Caki2 (cell line): Measurements from ENCODE around the gene ARHGEF7. TPM values are rescaled to one million over a fixed set of nuclear protein-coding genes. Genes with fewer than 3 reads are reported as not detected.

Experiments
- DNase-seq: peaks from one replicate; pipeline ENCODE4 v3.0.0-alpha.2; 2015; ENCODE audit warnings: low read depth
- in situ Hi-C: cut with HindIII; loops from 2 replicates; pipeline ENCODE4 v1.10.0; 2016; ENCODE audit warnings: low sequenced_read_pairs, low pct_unique_long_range_greater_than_20kb, mixed read lengths
- total RNA-seq: library from RNA; depleted of rRNA; stranded (reverse); fragments of >200 nt; shearing (Covaris generic); gene quantifications from 2 replicates; pipeline ENCODE4 v1.2.3, GENCODE V29; 2014; ENCODE audit warnings: low replicate concordance

Gene ARHGEF7
- total RNA-seq, 1 experiment from 2014 or later: 7.6 TPM

- in situ Hi-C loops: no loop called here
- no peak for DNase-seq
Measured at GRCh38 chr13:111335298-111335697, 220.2 kb downstream of the ARHGEF7 start.

DNA sequence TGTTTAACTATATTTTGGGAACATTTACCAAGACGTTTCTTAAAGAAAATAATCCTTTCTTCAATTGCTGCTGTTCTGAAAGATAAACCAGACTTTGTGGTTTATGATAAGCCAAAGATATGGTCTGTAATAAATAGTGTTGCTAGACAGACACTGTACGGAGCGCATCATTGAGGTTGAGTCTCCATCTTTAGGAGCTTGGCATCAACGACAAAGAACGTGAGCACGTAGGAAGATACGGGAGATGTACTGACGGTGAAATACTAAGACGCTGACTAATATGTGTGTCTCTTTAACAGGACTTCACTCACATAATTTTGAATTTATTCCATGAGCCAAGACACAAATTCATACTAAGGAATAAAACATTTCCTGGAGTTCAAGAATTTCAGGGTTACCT lies 221.6 kb downstream of the ARHGEF7 start:
- in situ Hi-C loops: no loop called here
- no peak for DNase-seq

DNA sequence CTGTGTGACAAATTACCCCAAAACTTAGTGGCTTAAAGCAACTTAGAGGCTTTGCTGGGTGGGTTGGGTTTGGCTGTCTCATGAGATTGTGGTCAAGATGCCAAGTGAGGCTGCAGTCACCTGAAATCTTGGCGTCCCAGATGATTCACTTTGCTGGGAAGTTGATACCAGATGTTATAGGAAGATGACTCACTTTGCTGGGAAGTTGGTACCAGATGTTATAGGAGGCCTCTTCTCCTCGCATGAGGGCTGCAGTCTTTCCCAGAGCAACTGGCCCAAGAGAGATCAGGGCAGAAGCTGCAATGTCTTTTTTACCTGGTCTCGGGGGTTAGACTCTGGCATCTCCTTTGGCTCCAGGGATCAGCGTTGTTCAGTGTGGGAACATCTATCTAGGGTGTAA lies 222.1 kb downstream of the ARHGEF7 start:
- no peak for DNase-seq
- in situ Hi-C loops: no loop called here

- in situ Hi-C loops: no loop called here
- no peak for DNase-seq
Measured at GRCh38 chr13:111337741-111338140, 222.6 kb downstream of the ARHGEF7 start.

DNA sequence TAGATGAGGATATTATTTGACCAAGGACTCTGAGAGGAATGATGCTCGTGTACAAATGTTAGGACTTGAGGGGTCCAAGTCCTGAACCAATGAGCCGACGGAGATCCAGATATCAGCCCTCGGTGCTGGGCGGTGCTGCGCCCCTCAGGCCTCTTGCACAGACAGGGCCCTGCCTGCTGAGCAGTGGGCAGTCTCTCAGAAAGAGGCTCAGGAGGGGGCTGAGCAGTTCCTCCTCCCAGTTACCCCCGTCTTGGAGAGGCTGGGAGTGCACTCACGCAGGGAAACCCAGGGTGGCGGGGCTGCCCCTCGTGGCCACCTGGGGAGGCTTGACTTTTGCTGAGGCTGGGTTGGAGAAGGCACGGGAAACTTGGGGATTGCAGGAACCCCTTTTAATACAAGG lies 223.7 kb downstream of the ARHGEF7 start:
- in situ Hi-C loops: no loop called here

GRCh38 chr13:111339366-111340143 lies 224.4 kb downstream of the ARHGEF7 start:
- DNase-seq: no peak

More for the DNA sequence above, 223.7 kb downstream of the ARHGEF7 start:
- DNase-seq: no peak

GRCh38 chr13:111341886-111342285 lies 226.8 kb downstream of the ARHGEF7 start:
- DNase-seq: no peak
- in situ Hi-C loops: no loop called here

More at GRCh38 chr13:111339366-111340143, 224.4 kb downstream of the ARHGEF7 start:
- in situ Hi-C loops: no loop called here

DNA sequence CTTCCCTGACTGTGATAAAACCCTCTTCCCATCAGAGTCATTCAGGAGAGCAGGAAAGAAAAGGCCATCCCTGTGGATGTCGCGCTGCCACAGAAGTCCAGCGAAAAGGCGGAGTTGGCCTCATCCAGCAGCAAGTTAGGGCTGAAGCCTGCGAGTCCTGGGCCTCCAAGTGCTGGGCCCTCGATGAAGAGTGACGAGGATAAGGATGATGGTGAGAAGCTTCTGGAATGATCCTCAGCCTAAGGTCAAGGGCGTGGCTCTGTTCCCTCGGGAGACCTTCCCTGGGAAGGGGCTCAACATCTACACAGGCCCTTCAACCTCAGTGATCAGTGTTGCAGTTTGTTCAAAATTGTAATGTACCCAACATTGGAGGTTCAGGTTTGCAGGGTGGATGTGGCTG lies 227.6 kb downstream of the ARHGEF7 start:
- in situ Hi-C loops: no loop called here

DNA sequence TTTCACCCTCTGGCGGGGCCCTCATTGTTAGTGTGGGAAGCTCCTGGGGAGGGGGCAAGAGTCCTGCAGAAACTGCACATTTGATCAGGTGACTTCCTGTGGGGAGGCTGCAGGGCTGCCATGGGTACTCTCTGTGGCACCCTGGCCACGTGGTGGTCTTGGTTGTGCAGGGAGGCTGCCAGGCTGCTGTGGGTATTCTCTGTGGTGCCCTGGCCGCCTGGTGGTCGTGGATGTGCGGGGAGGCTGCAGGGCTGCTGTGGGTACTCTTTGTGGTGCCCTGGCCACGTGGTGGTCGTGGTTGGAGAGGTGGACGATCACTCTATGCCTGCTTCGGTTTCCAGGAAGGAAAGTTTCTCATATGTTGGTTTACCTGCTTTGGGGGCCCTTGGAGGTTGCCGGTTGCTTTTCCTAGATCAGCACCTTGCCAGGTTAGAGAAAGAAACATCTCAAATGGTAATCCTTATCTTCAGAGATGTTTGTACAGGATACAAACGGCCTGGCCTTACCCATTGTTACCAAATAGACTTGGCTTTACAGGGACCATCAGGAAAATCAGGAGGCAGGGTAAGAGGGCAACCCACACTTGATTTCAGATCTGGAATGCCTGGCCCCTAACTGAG lies 228.2 kb downstream of the ARHGEF7 start:
- in situ Hi-C loops: no loop called here

More for the DNA sequence above, 227.6 kb downstream of the ARHGEF7 start:
- no peak for DNase-seq

GRCh38 chr13:111344471-111345191 lies 229.5 kb downstream of the ARHGEF7 start:
- in situ Hi-C loops: no loop called here
- DNase-seq: no peak

More for the DNA sequence above, 228.2 kb downstream of the ARHGEF7 start:
- DNase-seq: no peak

- in situ Hi-C loops: no loop called here
Measured at GRCh38 chr13:111345682-111346081, 230.6 kb downstream of the ARHGEF7 start.

DNA sequence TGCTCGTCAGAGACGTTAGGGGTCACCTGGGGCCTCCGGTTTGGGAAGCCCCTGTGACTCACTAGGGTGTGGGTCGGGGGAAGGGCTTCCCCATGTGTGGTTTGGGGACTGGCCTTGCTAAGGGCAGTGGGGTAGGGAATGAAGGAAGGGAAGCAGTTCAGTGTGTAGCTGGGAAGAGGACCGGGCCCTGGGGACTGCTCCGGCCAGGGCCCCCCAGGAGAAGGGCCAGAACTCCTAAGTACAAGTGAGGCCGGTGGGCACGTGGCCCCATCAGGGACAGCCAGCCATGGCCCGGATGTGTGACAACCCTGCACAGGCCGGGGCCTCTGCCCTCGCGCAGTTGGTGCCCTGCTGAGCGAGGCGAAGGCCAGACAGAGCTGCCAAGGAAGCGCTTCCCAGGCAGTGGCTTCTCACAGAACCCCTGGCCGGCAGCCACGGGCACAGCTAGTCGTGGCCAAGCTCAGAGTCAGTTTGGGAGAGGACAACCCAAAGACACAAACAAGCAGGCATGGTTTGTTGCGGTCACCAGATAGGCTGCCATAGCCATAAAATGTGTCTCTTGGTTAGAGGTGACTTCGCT lies 231.1 kb downstream of the ARHGEF7 start:
- in situ Hi-C loops: no loop called here
- no peak for DNase-seq

More at GRCh38 chr13:111345682-111346081, 230.6 kb downstream of the ARHGEF7 start:
- DNase-seq: no peak

- DNase-seq: no peak
- in situ Hi-C loops: no loop called here
Measured at GRCh38 chr13:111347438-111347837, 232.3 kb downstream of the ARHGEF7 start.

- in situ Hi-C loops: no loop called here
- DNase-seq: no peak
Measured at GRCh38 chr13:111353508-111353907, 238.4 kb downstream of the ARHGEF7 start.

- in situ Hi-C loops: no loop called here
- DNase-seq: no peak
Measured at GRCh38 chr13:111354789-111355188, 239.7 kb downstream of the ARHGEF7 start.
